ENCODE measurements around the gene CYTH3. TPM values are rescaled to one million over a fixed set of nuclear protein-coding genes. Genes with fewer than 3 reads are reported as not detected.

CYTH3 gene
- total RNA-seq, 1 donor from 2014 or later, result 24.1 TPM

GRCh38 chr7:6117533-6117932, 154.9 kb downstream of the CYTH3 start:
- DNase-seq (ENCODE audit: low read depth, low spot score), result no peak
- no peak overlapping the region for H3K4me3 Mint-ChIP-seq
- peaks cover 40% of the 10 kb centered on the region for H3K36me3 Mint-ChIP-seq (ENCODE audit: low read depth)
- no peak overlapping the region for H3K27ac Mint-ChIP-seq (ENCODE audit: unreplicated experiment)
- no peaks in the 10 kb centered on the region for H3K27me3 Mint-ChIP-seq (ENCODE audit: low read depth)
- TF ChIP-seq, protein P1, sequence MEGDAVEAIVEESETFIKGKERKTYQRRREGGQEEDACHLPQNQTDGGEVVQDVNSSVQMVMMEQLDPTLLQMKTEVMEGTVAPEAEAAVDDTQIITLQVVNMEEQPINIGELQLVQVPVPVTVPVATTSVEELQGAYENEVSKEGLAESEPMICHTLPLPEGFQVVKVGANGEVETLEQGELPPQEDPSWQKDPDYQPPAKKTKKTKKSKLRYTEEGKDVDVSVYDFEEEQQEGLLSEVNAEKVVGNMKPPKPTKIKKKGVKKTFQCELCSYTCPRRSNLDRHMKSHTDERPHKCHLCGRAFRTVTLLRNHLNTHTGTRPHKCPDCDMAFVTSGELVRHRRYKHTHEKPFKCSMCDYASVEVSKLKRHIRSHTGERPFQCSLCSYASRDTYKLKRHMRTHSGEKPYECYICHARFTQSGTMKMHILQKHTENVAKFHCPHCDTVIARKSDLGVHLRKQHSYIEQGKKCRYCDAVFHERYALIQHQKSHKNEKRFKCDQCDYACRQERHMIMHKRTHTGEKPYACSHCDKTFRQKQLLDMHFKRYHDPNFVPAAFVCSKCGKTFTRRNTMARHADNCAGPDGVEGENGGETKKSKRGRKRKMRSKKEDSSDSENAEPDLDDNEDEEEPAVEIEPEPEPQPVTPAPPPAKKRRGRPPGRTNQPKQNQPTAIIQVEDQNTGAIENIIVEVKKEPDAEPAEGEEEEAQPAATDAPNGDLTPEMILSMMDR (conservative IDR thresholded peaks at IDR 0.05), result no peak
- H3K9me3 Mint-ChIP-seq, result peaks cover 5% of the 10 kb centered on the region
- no peaks in the 10 kb centered on the region for H3K4me1 Mint-ChIP-seq

- H3K27ac Mint-ChIP-seq (ENCODE audit: unreplicated experiment), result no peak overlapping the region
These were observed 156.2 kb downstream of the CYTH3 start for GRCh38 chr7:6116211-6116610.

More at GRCh38 chr7:6116211-6116610, 156.2 kb downstream of the CYTH3 start:
- Mint-ChIP-seq H3K4me1 (no peaks in the 10 kb centered on the region), H3K36me3 (ENCODE audit: low read depth) (peaks cover 29% of the 10 kb centered on the region), H3K9me3 (peaks cover 3% of the 10 kb centered on the region), H3K4me3 (no peak overlapping the region), H3K27me3 (ENCODE audit: low read depth) (no peaks in the 10 kb centered on the region)
- TF ChIP-seq, protein P1 (conservative IDR thresholded peaks at IDR 0.05), result no peak
- no peak for DNase-seq (ENCODE audit: low read depth, low spot score)

Other genes with a start within 250 kb of the CYTH3 start
- 0.70 and 0.80 TPM in 2 replicates for gene ANKRD61, start 241.2 kb downstream of the CYTH3 start, total RNA-seq
- gene EIF2AK1, start 213.4 kb downstream of the CYTH3 start, total RNA-seq, result 107 TPM in 2 replicates
- gene USP42, start 167.7 kb downstream of the CYTH3 start, total RNA-seq, result 23.2 and 24.7 TPM in 2 replicates
- 19.4 and 25.0 TPM in 2 replicates for gene FAM220A, start 76.3 kb upstream of the CYTH3 start, total RNA-seq
- 200 and 224 TPM in 2 replicates for gene RAC1, start 101.9 kb upstream of the CYTH3 start, total RNA-seq
- gene DAGLB, start 175.3 kb upstream of the CYTH3 start, total RNA-seq, result 33.0 and 36.0 TPM in 2 replicates
- gene KDELR2, start 211.5 kb upstream of the CYTH3 start, total RNA-seq, result 100 and 108 TPM in 2 replicates